ENCODE results near the gene SLC25A25. TPM values are rescaled to one million over a fixed set of nuclear protein-coding genes. Genes with fewer than 3 reads are reported as not detected.
"Not testable (repeated sequence)": the region's sequence is repeated elsewhere in the genome, so short reads cannot be mapped to it uniquely, and the experiment has no call there.

Gene SLC25A25
- total RNA-seq, 1 donor, result 20.2 TPM

GRCh38 chr9:128065907-128066712, 1.9 kb upstream of the SLC25A25 start:
- H3K4me3 ChIP-seq (ENCODE audit: low read depth, low read length), result peak overlapping the region; percentile 71
- no peak for DNase-seq (ENCODE audit: low read depth)
- TF ChIP-seq CTCF (IDR thresholded peaks at IDR 0.05; ENCODE audit: insufficient read depth, low read length), result no peak

- TF ChIP-seq CTCF (IDR thresholded peaks at IDR 0.05; ENCODE audit: insufficient read depth, low read length), result no peak
- peak; percentile 100 for DNase-seq (ENCODE audit: low read depth)
Observed at GRCh38 chr9:128066713-128067644, 1.1 kb upstream of the SLC25A25 start, which contains the start of gene NAIF1. TSS of gene NAIF1 (minus strand) at chr9:128067320. CDS start at chr9:128067101, 219 bp downstream.

GRCh38 chr9:128068386-128069205, 564 bp downstream of the SLC25A25 start:
- TF ChIP-seq CTCF (IDR thresholded peaks at IDR 0.05; ENCODE audit: insufficient read depth, low read length), result no peak
- H3K4me3 ChIP-seq (ENCODE audit: low read depth, low read length), result peak overlapping the region; percentile 84
- no peak for DNase-seq (ENCODE audit: low read depth)

More at GRCh38 chr9:128066713-128067644, 1.1 kb upstream of the SLC25A25 start, which contains the start of gene NAIF1:
- H3K4me3 ChIP-seq (ENCODE audit: low read depth, low read length), result peak within 1 kb of the TSS; percentile 85

- no peak for TF ChIP-seq CTCF (IDR thresholded peaks at IDR 0.05; ENCODE audit: insufficient read depth, low read length)
- no peak for DNase-seq (ENCODE audit: low read depth)
- H3K4me3 ChIP-seq (ENCODE audit: low read depth, low read length), result no peak overlapping the region
Observed at GRCh38 chr9:128070874-128071273, 2.8 kb downstream of the SLC25A25 start.

- H3K4me3 ChIP-seq (ENCODE audit: low read depth, low read length); DNase-seq (ENCODE audit: low read depth): not testable (repeated sequence)
Observed at GRCh38 chr9:128071475-128071874, 3.4 kb downstream of the SLC25A25 start.

- no peak for TF ChIP-seq CTCF (IDR thresholded peaks at IDR 0.05; ENCODE audit: insufficient read depth, low read length)
- peak overlapping the region; percentile 31 for H3K4me3 ChIP-seq (ENCODE audit: low read depth, low read length)
- peak; percentile 89 for DNase-seq (ENCODE audit: low read depth)
Observed at GRCh38 chr9:128072144-128073021, 4.4 kb downstream of the SLC25A25 start.
